Endothelial cell (in vitro differentiated cells): ENCODE results near the gene SGCD. TPM values are rescaled to one million over a fixed set of nuclear protein-coding genes. Genes with fewer than 3 reads are reported as not detected.

Source experiments
- DNase-seq: peaks from one replicate; pipeline ENCODE4 v3.0.0; 2021; ENCODE audit warnings: low spot score
- H3K27ac Mint-ChIP-seq: one replicate; pipeline ENCODE4 v1.8.0; 2021; ENCODE audit warnings: mixed read lengths, inconsistent platforms; ENCODE audit not compliant: unreplicated experiment
- H3K27me3 Mint-ChIP-seq: one replicate; pipeline ENCODE4 v1.8.0; 2021; ENCODE audit warnings: mild to moderate bottlenecking, moderate library complexity, mixed read lengths, inconsistent platforms; ENCODE audit not compliant: unreplicated experiment
- H3K36me3 Mint-ChIP-seq: one replicate; pipeline ENCODE4 v1.8.0; 2021; ENCODE audit warnings: mild to moderate bottlenecking, low read depth, mixed read lengths, inconsistent platforms; ENCODE audit not compliant: unreplicated experiment
- H3K4me1 Mint-ChIP-seq: one replicate; pipeline ENCODE4 v1.8.0; 2021; ENCODE audit warnings: mild to moderate bottlenecking, mixed read lengths, inconsistent platforms; ENCODE audit not compliant: unreplicated experiment
- H3K4me3 Mint-ChIP-seq: one replicate; pipeline ENCODE4 v1.8.0; 2021; ENCODE audit warnings: mild to moderate bottlenecking, mixed read lengths, inconsistent platforms; ENCODE audit not compliant: unreplicated experiment
- H3K9me3 Mint-ChIP-seq: one replicate; pipeline ENCODE4 v1.8.0; 2021; ENCODE audit warnings: mixed read lengths, inconsistent platforms; ENCODE audit not compliant: unreplicated experiment
- total RNA-seq: library from RNA; stranded (reverse); fragmentation: NEBNext Ultra II Directional; extraction: Animal tissue kit (Norgen Biotek cat#: 25700); gene quantifications from one replicate; pipeline ENCODE4 v1.2.1, GENCODE V29; 2021; ENCODE audit not compliant: unreplicated experiment
- TF ChIP-seq, protein P1 (sequence below): fragments of 200-600 bp; sonication (generic); IDR thresholded peaks from one replicate; pipeline ENCODE4 v1.5.0; 2021; ENCODE audit warnings: antibody characterized with exemption; ENCODE audit not compliant: unreplicated experiment

Gene SGCD
- total RNA-seq, 1 donor from 2014 or later: 1.2 TPM

DNA sequence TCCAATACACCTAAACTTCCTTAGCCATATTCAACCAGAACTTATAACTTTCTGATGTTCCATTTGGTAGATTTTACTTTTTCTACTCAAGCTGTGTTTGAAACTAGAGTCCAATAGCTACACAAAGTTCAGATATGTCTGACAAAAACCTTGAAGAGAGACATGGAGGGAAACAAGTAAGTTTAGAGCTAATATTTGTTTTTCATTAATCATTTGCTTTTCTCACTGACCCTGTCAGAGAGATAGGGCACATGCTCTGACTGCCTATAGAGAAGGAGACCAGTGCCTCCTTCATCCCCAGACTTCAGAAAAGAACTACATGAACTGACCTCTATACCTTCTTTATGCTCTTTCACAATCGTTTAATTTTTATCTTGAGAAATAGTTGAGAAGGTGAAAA is 366.1 kb downstream of the SGCD start:
- Mint-ChIP-seq H3K9me3 (no peaks in the 10 kb centered on the region), H3K27ac (no peak overlapping the region), H3K4me3 (no peak overlapping the region), H3K27me3 (no peaks in the 10 kb centered on the region), H3K4me1 (no peaks in the 10 kb centered on the region), H3K36me3 (no peaks in the 10 kb centered on the region)
- TF ChIP-seq, protein P1, sequence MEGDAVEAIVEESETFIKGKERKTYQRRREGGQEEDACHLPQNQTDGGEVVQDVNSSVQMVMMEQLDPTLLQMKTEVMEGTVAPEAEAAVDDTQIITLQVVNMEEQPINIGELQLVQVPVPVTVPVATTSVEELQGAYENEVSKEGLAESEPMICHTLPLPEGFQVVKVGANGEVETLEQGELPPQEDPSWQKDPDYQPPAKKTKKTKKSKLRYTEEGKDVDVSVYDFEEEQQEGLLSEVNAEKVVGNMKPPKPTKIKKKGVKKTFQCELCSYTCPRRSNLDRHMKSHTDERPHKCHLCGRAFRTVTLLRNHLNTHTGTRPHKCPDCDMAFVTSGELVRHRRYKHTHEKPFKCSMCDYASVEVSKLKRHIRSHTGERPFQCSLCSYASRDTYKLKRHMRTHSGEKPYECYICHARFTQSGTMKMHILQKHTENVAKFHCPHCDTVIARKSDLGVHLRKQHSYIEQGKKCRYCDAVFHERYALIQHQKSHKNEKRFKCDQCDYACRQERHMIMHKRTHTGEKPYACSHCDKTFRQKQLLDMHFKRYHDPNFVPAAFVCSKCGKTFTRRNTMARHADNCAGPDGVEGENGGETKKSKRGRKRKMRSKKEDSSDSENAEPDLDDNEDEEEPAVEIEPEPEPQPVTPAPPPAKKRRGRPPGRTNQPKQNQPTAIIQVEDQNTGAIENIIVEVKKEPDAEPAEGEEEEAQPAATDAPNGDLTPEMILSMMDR: no peak
- no peak for DNase-seq

DNA sequence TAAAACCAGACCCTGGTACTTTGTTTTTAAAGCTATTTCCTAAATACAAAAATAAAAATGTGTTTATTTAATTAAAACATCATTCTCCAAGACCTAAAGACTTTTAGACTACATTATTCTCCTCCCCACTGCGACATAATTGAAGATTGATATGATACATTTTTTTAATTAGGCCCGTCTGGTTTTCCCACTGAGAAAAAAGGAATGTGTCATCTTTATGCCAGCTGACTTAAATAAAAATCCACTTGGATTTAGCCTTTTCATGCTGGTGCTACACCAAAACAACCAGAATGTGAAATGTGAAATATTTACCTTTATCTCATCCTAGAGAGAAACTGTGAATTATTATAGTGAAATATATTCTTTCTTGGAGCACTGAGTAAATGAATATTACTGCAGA is 367.6 kb downstream of the SGCD start:
- H3K9me3 Mint-ChIP-seq: no peaks in the 10 kb centered on the region
- H3K36me3 Mint-ChIP-seq: no peaks in the 10 kb centered on the region
- no peaks in the 10 kb centered on the region for H3K27me3 Mint-ChIP-seq
- TF ChIP-seq, protein P1: no peak
- DNase-seq: no peak
- no peak overlapping the region for H3K4me3 Mint-ChIP-seq
- H3K4me1 Mint-ChIP-seq: no peaks in the 10 kb centered on the region
- H3K27ac Mint-ChIP-seq: no peak overlapping the region

DNA sequence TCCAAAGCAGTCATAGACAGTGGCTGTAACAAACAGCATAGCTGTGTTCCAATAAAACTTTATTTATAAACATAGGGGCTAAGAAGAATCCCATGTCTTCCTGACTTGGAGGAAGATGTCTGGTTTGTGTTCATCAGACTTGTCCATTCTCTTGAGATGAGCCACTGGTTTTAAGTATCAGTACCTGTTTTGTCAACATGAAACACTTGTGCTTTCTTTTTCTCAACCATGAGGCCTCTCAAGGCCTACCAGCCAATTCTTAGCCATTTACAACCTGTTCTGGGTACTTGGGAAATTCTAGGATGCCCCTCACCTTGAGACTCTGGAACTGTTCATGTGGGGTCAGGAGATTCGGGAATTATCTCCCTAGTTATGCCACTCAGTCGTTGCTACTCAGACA is 368.8 kb downstream of the SGCD start:
- no peak overlapping the region for H3K4me3 Mint-ChIP-seq
- no peaks in the 10 kb centered on the region for H3K36me3 Mint-ChIP-seq
- H3K27ac Mint-ChIP-seq: no peak overlapping the region
- DNase-seq: no peak
- H3K4me1 Mint-ChIP-seq: no peaks in the 10 kb centered on the region
- H3K27me3 Mint-ChIP-seq: no peaks in the 10 kb centered on the region
- TF ChIP-seq, protein P1: no peak
- no peaks in the 10 kb centered on the region for H3K9me3 Mint-ChIP-seq

DNA sequence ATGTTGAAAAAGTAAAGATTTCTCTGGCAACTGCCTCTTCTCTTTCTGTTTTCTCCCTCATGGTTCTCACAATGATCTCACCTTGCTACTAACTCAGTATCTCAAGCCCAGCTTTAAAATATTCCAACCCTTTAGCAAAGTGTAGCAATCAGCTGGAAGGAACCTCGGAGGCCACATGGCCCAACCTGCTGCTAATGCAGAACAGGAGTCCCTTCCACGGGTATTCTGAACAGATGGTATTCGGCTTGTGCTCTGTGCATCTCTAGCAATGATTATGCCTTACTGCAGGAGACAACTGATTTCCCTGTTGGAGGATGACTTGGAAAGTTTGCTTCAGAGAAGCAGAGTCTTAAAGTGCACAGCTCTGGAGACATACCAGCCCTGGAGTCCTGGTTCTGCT is 371.4 kb downstream of the SGCD start:
- H3K4me3 Mint-ChIP-seq: no peak overlapping the region
- no peak for DNase-seq
- no peaks in the 10 kb centered on the region for H3K9me3 Mint-ChIP-seq
- no peaks in the 10 kb centered on the region for H3K27me3 Mint-ChIP-seq
- no peaks in the 10 kb centered on the region for H3K4me1 Mint-ChIP-seq
- no peak overlapping the region for H3K27ac Mint-ChIP-seq
- no peaks in the 10 kb centered on the region for H3K36me3 Mint-ChIP-seq
- TF ChIP-seq, protein P1: no peak

DNA sequence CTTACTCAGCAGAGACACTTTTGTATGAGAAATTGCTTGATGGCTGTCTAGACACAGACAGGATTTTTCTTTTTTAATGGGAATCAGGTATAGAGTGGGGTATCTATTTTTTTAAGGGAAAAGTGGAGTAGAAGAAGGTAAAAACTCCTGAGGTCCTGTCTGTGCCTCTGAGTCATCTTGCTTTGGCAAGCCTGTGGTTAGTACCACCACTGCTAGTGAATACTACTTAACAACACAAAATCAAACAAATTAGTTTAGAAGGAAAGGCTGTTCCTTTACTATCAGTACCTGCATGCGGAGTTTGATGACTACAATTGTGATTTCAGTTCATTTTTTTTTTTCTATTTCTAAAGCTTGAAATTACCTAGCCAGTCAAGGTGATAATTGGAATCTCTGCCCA is 372.2 kb downstream of the SGCD start:
- H3K27me3 Mint-ChIP-seq: no peaks in the 10 kb centered on the region
- TF ChIP-seq, protein P1: no peak
- no peak overlapping the region for H3K27ac Mint-ChIP-seq
- H3K36me3 Mint-ChIP-seq: no peaks in the 10 kb centered on the region
- H3K9me3 Mint-ChIP-seq: no peaks in the 10 kb centered on the region
- no peak for DNase-seq
- no peak overlapping the region for H3K4me3 Mint-ChIP-seq
- H3K4me1 Mint-ChIP-seq: no peaks in the 10 kb centered on the region
